Mucosa of rectum (tissue), 2 donors: ENCODE results near the gene OCIAD2.

ENCODE experiments used
- H3K27ac ChIP-seq, 2 donors: one replicate each; pipeline ENCODE4 v1.7.0; 2013; ENCODE audit warnings: inconsistent platforms in 2 of 2, low read depth in 2 of 2, low read length in 2 of 2
- H3K27me3 ChIP-seq, 2 donors: one replicate each; pipeline ENCODE4 v1.7.0; 2013; ENCODE audit warnings: low read length in 2 of 2; ENCODE audit not compliant: control insufficient read depth in 2 of 2, insufficient read depth in 2 of 2
- H3K36me3 ChIP-seq, 2 donors: one replicate each; pipeline ENCODE4 v1.7.0; 2013; ENCODE audit warnings: low read length in 2 of 2; ENCODE audit not compliant: control insufficient read depth in 2 of 2, insufficient read depth in 2 of 2
- H3K4me1 ChIP-seq, 2 donors: one replicate each; pipeline ENCODE4 v1.7.0; 2013; ENCODE audit warnings: low read length in 2 of 2, mild to moderate bottlenecking in 1 of 2; ENCODE audit not compliant: control insufficient read depth in 2 of 2, insufficient read depth in 2 of 2
- H3K4me3 ChIP-seq, 2 donors: one replicate each; pipeline ENCODE4 v1.7.0; 2013; ENCODE audit warnings: low read length in 2 of 2
- H3K9ac ChIP-seq, 2 donors: one replicate each; pipeline ENCODE4 v1.7.0; 2013; ENCODE audit warnings: low read length in 2 of 2, low read depth in 1 of 2, mild to moderate bottlenecking in 1 of 2
- H3K9me3 ChIP-seq, 2 donors: one replicate each; pipeline ENCODE4 v1.7.0; 2013; ENCODE audit warnings: low read length in 2 of 2; ENCODE audit not compliant: control insufficient read depth in 2 of 2
- donor health status: healthy.
- donor health status: Normal muscosa, but diverticular disease.

OCIAD2 gene

DNA sequence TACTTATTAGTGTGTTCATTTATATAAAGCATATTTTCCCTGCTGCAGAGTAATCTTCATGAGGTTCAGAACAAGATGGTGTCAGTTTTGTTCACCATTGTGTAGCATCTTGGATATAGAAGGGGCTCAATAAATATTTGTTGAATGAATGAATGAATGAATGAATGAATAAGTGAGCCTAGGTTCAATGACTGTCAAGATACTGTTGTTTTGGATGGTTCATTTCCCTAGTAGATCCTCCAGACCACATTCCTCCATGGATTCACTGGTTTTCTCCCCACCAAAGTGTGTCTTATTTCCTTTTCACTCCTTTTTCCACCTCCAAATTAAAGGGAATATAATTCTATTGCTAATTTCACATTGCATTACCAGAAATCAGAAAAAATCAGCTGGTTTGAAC, 2.1 kb upstream of the OCIAD2 start:
- Histone ChIP-seq H3K4me1 (peaks cover 11 to 16% of the 10 kb centered on the region in 2 donors), H3K9me3 (no peaks in the 10 kb centered on the region), H3K36me3 (peaks cover 4 to 5% of the 10 kb centered on the region in 2 donors), H3K27ac (no peak overlapping the region), H3K9ac (no peak overlapping the region), H3K27me3 (no peaks in the 10 kb centered on the region), H3K4me3 (no peak overlapping the region)

DNA sequence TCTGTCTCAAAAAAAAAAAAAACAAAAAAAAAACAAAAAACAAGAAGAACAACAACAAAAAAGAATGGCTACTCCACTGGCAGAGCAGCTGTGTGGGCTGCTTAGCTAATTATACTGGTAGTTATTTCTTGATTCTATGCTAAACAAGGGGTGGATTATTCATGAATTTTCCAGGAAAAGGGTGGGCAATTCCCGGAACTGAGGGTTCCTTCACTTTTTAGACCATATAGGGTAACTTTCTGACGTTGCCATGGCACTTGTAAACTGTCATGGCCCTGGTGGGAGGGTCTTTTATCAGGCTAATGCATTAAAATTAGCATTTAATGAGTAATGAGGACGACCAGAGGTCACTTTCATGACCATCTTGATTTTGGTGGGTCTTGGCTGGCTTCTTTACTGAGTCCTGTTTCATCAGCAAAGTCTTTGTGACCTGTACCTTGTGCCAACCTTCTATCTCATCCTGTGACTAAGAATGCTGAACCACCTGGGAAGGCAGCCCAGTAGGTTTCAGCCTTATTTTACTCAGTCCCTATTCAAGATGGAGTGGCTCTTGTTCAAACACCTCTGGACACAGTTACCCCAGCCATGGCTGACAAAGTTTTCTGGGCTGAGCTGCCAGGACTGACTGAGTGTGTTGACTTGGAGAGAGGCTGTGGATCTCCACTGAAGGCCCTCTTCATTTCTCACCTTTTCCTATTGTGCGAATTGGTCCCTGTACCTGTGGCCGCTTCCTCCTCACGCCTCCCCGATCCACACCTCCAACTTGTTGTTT, 1.3 kb upstream of the OCIAD2 start:
- Histone ChIP-seq H3K27ac (no peak overlapping the region), H3K9me3 (no peaks in the 10 kb centered on the region), H3K27me3 (no peaks in the 10 kb centered on the region), H3K9ac (no peak overlapping the region), H3K4me1 (peaks cover 11 to 17% of the 10 kb centered on the region in 2 donors), H3K36me3 (peaks cover 4 to 5% of the 10 kb centered on the region in 2 donors), H3K4me3 (no peak overlapping the region)

DNA sequence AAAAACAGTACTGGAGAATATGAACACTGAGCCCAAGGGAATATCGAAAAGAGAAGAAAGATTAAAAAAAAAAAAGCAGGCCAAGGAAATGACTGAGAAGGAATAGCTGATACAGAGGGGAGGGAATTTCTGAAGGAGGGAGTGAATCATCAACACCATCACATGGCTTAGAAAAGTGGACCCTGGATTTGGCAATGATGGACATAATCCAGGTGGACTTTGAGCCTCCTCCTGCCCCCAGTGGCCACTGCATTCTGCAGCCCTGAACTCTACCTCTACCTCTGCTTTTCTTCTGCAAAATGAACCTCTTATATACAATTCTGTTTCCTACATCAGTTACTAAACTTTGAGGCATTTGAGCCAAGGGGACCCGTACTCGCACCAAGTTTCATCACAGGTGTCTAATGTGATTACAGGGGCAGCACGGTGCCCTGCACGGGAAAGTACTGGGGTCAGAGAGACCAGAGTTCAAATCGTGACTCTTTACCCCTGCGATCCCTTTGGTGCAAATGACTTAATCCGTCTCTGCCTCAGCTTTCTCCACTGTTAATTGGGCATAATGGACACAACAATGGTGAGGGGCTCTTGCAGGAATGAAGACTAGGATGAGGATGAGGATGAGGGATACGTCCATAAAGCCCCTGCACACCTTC, 1.1 kb downstream of the OCIAD2 start:
- peak overlapping the region; percentile 71 to 77 for H3K9ac ChIP-seq
- no peaks in the 10 kb centered on the region for H3K9me3 ChIP-seq

GRCh38 chr4:48904541-48905142, 1.9 kb downstream of the OCIAD2 start:
- Histone ChIP-seq H3K27ac (no peak overlapping the region), H3K9ac (no peak overlapping the region), H3K36me3 (peaks cover 16 to 18% of the 10 kb centered on the region in 2 donors), H3K4me1 (peaks cover 11 to 23% of the 10 kb centered on the region in 2 donors), H3K4me3 (no peak overlapping the region), H3K27me3 (no peaks in the 10 kb centered on the region), H3K9me3 (no peaks in the 10 kb centered on the region)

More for the DNA sequence above, 1.1 kb downstream of the OCIAD2 start:
- Histone ChIP-seq H3K36me3 (peaks cover 10 to 13% of the 10 kb centered on the region in 2 donors), H3K4me1 (peaks cover 11 to 23% of the 10 kb centered on the region in 2 donors), H3K27me3 (no peaks in the 10 kb centered on the region), H3K27ac (peak overlapping the region in 1 of 2 donors; percentile 70), H3K4me3 (peak overlapping the region; percentile 76 to 82)

- Histone ChIP-seq H3K4me3 (no peak overlapping the region), H3K27ac (no peak overlapping the region), H3K4me1 (peaks cover 11 to 23% of the 10 kb centered on the region in 2 donors), H3K9me3 (no peaks in the 10 kb centered on the region), H3K9ac (no peak overlapping the region), H3K36me3 (peaks cover 17 to 24% of the 10 kb centered on the region in 2 donors), H3K27me3 (no peaks in the 10 kb centered on the region)
Observed at GRCh38 chr4:48904101-48904500, 2.5 kb downstream of the OCIAD2 start.

- Histone ChIP-seq H3K27ac (no peak overlapping the region), H3K4me3 (no peak overlapping the region), H3K36me3 (peaks cover 27 to 31% of the 10 kb centered on the region in 2 donors), H3K4me1 (peaks cover 11 to 23% of the 10 kb centered on the region in 2 donors), H3K9ac (no peak overlapping the region), H3K9me3 (no peaks in the 10 kb centered on the region), H3K27me3 (no peaks in the 10 kb centered on the region)
Observed at GRCh38 chr4:48902266-48902665, 4.3 kb downstream of the OCIAD2 start.

DNA sequence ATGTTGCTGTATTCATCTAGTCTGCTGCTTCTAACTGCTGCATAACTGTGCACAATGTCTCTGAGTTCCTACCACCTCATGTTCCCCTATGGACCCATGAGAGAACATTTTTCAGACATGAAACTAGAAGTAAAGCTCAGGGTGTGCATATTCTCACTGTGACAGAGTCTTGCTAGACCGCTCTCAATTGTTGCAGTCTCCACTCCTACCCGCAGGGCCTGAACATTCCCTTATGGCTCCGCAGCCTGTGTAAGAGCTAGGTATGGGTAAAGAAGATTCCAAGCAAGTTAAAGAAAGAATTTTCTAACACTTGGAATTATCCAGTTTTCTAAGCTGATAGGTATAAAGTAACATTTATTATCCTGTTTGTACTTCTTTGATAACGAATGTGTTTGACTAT, 5.4 kb downstream of the OCIAD2 start:
- Histone ChIP-seq H3K27me3 (no peaks in the 10 kb centered on the region), H3K9me3 (no peaks in the 10 kb centered on the region), H3K27ac (no peak overlapping the region), H3K9ac (no peak overlapping the region), H3K36me3 (peaks cover 34 to 35% of the 10 kb centered on the region in 2 donors), H3K4me1 (peaks cover 11 to 18% of the 10 kb centered on the region in 2 donors), H3K4me3 (no peak overlapping the region)

GRCh38 chr4:48899950-48900349, 6.6 kb downstream of the OCIAD2 start:
- H3K36me3 ChIP-seq: peaks cover 35 to 44% of the 10 kb centered on the region in 2 donors

DNA sequence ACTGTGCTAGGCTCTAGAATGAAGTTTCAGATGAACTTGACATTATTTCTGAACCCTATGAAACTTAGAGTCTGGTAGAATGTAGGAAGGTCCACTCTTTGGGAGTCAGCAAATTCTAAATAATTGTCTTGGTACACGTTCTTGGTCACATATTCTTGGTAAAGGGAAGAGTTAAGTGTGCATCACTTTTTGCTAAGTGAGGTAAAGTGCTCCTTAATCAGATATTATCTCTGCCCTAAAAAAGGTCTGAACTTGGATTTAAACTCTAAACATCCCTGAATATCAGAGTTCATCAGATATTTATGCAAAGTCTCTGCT, 7.2 kb downstream of the OCIAD2 start:
- H3K9me3 ChIP-seq: no peaks in the 10 kb centered on the region
- H3K4me1 ChIP-seq: peaks cover 0 to 7% of the 10 kb centered on the region in 2 donors
- H3K9ac ChIP-seq: no peak overlapping the region
- no peak overlapping the region for H3K27ac ChIP-seq
- H3K36me3 ChIP-seq: peaks cover 34 to 47% of the 10 kb centered on the region in 2 donors
- no peak overlapping the region for H3K4me3 ChIP-seq
- no peaks in the 10 kb centered on the region for H3K27me3 ChIP-seq

More at GRCh38 chr4:48899950-48900349, 6.6 kb downstream of the OCIAD2 start:
- Histone ChIP-seq H3K4me1 (peaks cover 2 to 9% of the 10 kb centered on the region in 2 donors), H3K4me3 (no peak overlapping the region), H3K27me3 (no peaks in the 10 kb centered on the region), H3K9ac (no peak overlapping the region), H3K9me3 (no peaks in the 10 kb centered on the region), H3K27ac (no peak overlapping the region)
